GM21723 (cell line): ENCODE results near the gene RAE1.
"Not testable (repeated sequence)": the region's sequence is repeated elsewhere in the genome, so short reads cannot be mapped to it uniquely, and the experiment has no call there.

Experiments
- ATAC-seq: cut with Tn5 transposase; IDR thresholded peaks from one replicate; pipeline ENCODE4 v1.9.1; 2021; ENCODE audit warnings: mild to moderate bottlenecking, moderate library complexity; ENCODE audit not compliant: unreplicated experiment

RAE1 gene

GRCh38 chr20:57411406-57412283 lies 60.6 kb downstream of the RAE1 start:
- ATAC-seq, result no peak

- ATAC-seq, result no peak
These were observed 61.4 kb downstream of the RAE1 start for GRCh38 chr20:57412347-57413029.

- ATAC-seq, result no peak
These were observed 62.9 kb downstream of the RAE1 start for GRCh38 chr20:57413986-57414385.

GRCh38 chr20:57414867-57415592 lies 64.0 kb downstream of the RAE1 start:
- no peak for ATAC-seq

- ATAC-seq, result no peak
These were observed 64.7 kb downstream of the RAE1 start for GRCh38 chr20:57415771-57416170.

GRCh38 chr20:57416296-57417022 lies 65.4 kb downstream of the RAE1 start:
- ATAC-seq, result no peak

- ATAC-seq, result no peak
These were observed 66.1 kb downstream of the RAE1 start for GRCh38 chr20:57417051-57417689.

GRCh38 chr20:57417830-57418780 lies 67.0 kb downstream of the RAE1 start:
- ATAC-seq, result no peak

- ATAC-seq, result not testable (repeated sequence)
These were observed 68.4 kb downstream of the RAE1 start for GRCh38 chr20:57419479-57419878.

GRCh38 chr20:57420571-57421252 lies 69.7 kb downstream of the RAE1 start:
- ATAC-seq, result no peak

GRCh38 chr20:57421253-57422220 lies 70.5 kb downstream of the RAE1 start:
- ATAC-seq, result no peak

- no peak for ATAC-seq
These were observed 71.2 kb downstream of the RAE1 start for GRCh38 chr20:57422254-57422653.

- no peak for ATAC-seq
These were observed 74.3 kb downstream of the RAE1 start for GRCh38 chr20:57425150-57426013.

GRCh38 chr20:57426271-57426689 lies 75.2 kb downstream of the RAE1 start:
- ATAC-seq, result no peak

- no peak for ATAC-seq
These were observed 75.8 kb downstream of the RAE1 start for GRCh38 chr20:57426831-57427230.

- ATAC-seq, result no peak
These were observed 77.5 kb downstream of the RAE1 start for GRCh38 chr20:57428324-57429158.
